ENCODE results near the gene DOCK1. TPM values are rescaled to one million over a fixed set of nuclear protein-coding genes. Genes with fewer than 3 reads are reported as not detected.
"Not testable (repeated sequence)": the region's sequence is repeated elsewhere in the genome, so short reads cannot be mapped to it uniquely, and the experiment has no call there.

The DOCK1 gene
- total RNA-seq, 2 donors from 2014 or later = 72.4 to 89.3 TPM

DNA sequence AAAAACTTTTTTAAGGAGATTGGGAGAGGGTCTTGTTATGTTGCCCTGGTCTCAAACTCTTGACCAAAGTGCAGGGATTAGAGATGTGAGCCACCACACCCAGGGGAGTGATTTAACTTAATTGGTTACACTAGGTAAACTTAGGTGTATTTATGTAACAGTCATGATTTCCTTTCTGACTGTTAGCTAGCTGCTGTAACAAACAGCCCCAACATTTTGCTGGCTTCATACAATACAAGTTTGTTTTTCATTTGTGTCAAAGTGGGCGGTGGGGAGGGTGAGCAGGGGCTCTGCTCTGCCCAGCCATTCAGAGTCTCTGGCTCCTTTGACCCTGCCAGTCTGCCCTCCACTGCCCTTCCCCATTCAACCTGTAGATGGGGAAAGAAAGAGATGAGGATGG, 9.3 kb downstream of the DOCK1 start:
- peaks cover 5% of the 10 kb centered on the region for H3K9me3 Mint-ChIP-seq
- Histone ChIP-seq H3K4me3 (ENCODE audit: low read length) (no peak overlapping the region), H3K9me3 (ENCODE audit: control insufficient read depth, low read length) (peaks cover 7% of the 10 kb centered on the region), H3K27me3 (ENCODE audit: control insufficient read depth, insufficient read depth, low read length, poor library complexity, severe bottlenecking) (no peaks in the 10 kb centered on the region), H3K36me3 (ENCODE audit: control insufficient read depth, insufficient read depth, low read length) (peaks cover 8% of the 10 kb centered on the region), H3K9ac (ENCODE audit: extremely low read depth, low read length, poor library complexity, severe bottlenecking) (no peak overlapping the region), H3K27ac (ENCODE audit: low read depth, low read length) (no peak overlapping the region), H3K4me1 (ENCODE audit: control insufficient read depth, insufficient read depth, low read length) (peaks cover 7% of the 10 kb centered on the region)
- 90 to 100% methylated on average over 1 of the region's 1 CpG for WGBS, 2 experiments (ENCODE audit: insufficient coverage in 1 of 2, insufficient read length in 1 of 2)
- no peaks in the 10 kb centered on the region for H3K27me3 Mint-ChIP-seq (ENCODE audit: insufficient read depth)
- no peak overlapping the region for H3K27ac Mint-ChIP-seq
- H3K4me1 Mint-ChIP-seq = peaks cover 34% of the 10 kb centered on the region
- TF ChIP-seq, protein P1, sequence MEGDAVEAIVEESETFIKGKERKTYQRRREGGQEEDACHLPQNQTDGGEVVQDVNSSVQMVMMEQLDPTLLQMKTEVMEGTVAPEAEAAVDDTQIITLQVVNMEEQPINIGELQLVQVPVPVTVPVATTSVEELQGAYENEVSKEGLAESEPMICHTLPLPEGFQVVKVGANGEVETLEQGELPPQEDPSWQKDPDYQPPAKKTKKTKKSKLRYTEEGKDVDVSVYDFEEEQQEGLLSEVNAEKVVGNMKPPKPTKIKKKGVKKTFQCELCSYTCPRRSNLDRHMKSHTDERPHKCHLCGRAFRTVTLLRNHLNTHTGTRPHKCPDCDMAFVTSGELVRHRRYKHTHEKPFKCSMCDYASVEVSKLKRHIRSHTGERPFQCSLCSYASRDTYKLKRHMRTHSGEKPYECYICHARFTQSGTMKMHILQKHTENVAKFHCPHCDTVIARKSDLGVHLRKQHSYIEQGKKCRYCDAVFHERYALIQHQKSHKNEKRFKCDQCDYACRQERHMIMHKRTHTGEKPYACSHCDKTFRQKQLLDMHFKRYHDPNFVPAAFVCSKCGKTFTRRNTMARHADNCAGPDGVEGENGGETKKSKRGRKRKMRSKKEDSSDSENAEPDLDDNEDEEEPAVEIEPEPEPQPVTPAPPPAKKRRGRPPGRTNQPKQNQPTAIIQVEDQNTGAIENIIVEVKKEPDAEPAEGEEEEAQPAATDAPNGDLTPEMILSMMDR (conservative IDR thresholded peaks at IDR 0.05) = no peak
- H3K36me3 Mint-ChIP-seq (ENCODE audit: low read depth) = peaks cover 41% of the 10 kb centered on the region
- H3K4me3 Mint-ChIP-seq = no peak overlapping the region
- DNase-seq = no peak

DNA sequence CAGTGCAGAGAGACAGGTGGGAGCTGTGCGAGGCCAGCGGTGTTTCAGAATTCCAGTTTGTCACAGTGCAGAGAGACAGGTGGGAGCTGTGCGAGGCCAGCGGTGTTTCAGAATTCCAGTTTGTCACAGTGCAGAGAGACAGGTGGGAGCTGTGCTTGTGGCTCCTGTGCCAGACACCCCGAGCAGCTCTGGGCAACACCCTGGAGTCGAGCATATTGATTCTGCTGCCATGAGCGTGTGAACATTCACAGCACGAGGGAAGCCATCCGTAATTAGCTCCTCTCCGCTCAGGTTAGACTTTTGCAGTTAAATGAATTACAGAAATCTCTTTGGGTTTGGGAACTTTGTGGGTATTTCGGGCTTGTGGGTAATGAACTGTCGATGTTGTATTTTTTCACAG, 11.7 kb downstream of the DOCK1 start:
- H3K9ac ChIP-seq (ENCODE audit: extremely low read depth, low read length, poor library complexity, severe bottlenecking); H3K4me1 ChIP-seq (ENCODE audit: control insufficient read depth, insufficient read depth, low read length); H3K27me3 ChIP-seq (ENCODE audit: control insufficient read depth, insufficient read depth, low read length, poor library complexity, severe bottlenecking); H3K4me3 ChIP-seq (ENCODE audit: low read length); DNase-seq; H3K27ac Mint-ChIP-seq; H3K9me3 Mint-ChIP-seq; H3K4me3 Mint-ChIP-seq; H3K27me3 Mint-ChIP-seq (ENCODE audit: insufficient read depth); H3K9me3 ChIP-seq (ENCODE audit: control insufficient read depth, low read length): not testable (repeated sequence)
- H3K4me1 Mint-ChIP-seq = peaks cover 27% of the 10 kb centered on the region
- Histone ChIP-seq H3K36me3 (ENCODE audit: control insufficient read depth, insufficient read depth, low read length) (peaks cover 24% of the 10 kb centered on the region), H3K27ac (ENCODE audit: low read depth, low read length) (peak overlapping the region; percentile 72)
- 93 to 100% methylated on average over 4 to 10 of the region's 12 CpGs for WGBS, 2 experiments (ENCODE audit: insufficient coverage in 1 of 2, insufficient read length in 1 of 2)
- H3K36me3 Mint-ChIP-seq (ENCODE audit: low read depth) = peaks cover 45% of the 10 kb centered on the region

DNA sequence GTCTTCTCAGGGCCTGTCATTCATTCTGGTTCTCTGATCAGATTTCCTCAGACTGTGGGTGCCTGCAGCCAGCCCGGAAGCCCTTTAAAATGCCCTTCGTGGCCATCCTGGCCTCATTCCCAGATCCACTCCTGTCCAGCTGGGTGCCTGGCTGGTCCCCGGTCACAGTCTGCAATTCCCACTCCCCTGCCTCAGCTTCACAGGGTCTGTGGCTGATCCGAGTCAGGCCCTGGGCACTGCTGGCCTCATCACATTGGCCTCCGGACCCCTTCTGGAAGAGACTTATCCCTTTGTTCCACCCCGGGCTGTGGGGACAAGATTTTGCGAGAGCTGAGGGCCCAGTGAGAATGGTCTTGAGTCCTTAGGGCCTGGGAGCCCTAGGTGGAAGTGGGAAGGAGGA, 12.1 kb downstream of the DOCK1 start:
- peaks cover 10% of the 10 kb centered on the region for H3K9me3 Mint-ChIP-seq
- H3K36me3 Mint-ChIP-seq (ENCODE audit: low read depth) = peaks cover 49% of the 10 kb centered on the region
- DNase-seq = no peak
- peak overlapping the region; percentile 39 for H3K27ac Mint-ChIP-seq
- no peaks in the 10 kb centered on the region for H3K27me3 Mint-ChIP-seq (ENCODE audit: insufficient read depth)
- Histone ChIP-seq H3K4me1 (ENCODE audit: control insufficient read depth, insufficient read depth, low read length) (peaks cover 7% of the 10 kb centered on the region), H3K4me3 (ENCODE audit: low read length) (no peak overlapping the region), H3K9me3 (ENCODE audit: control insufficient read depth, low read length) (peaks cover 7% of the 10 kb centered on the region), H3K36me3 (ENCODE audit: control insufficient read depth, insufficient read depth, low read length) (peaks cover 24% of the 10 kb centered on the region), H3K27me3 (ENCODE audit: control insufficient read depth, insufficient read depth, low read length, poor library complexity, severe bottlenecking) (no peaks in the 10 kb centered on the region), H3K9ac (ENCODE audit: extremely low read depth, low read length, poor library complexity, severe bottlenecking) (no peak overlapping the region), H3K27ac (ENCODE audit: low read depth, low read length) (peak overlapping the region; percentile 72)
- TF ChIP-seq, protein P1 (conservative IDR thresholded peaks at IDR 0.05) = no peak
- 94 to 97% methylated on average over 7 of the region's 7 CpGs for WGBS, 2 experiments (ENCODE audit: insufficient coverage in 1 of 2, insufficient read length in 1 of 2)
- H3K4me1 Mint-ChIP-seq = peaks cover 27% of the 10 kb centered on the region
- no peak overlapping the region for H3K4me3 Mint-ChIP-seq

All from endodermal cell (in vitro differentiated cells).